GM23338 (cell line): Measurements from ENCODE around the gene ZFYVE16. TPM values are rescaled to one million over a fixed set of nuclear protein-coding genes. Genes with fewer than 3 reads are reported as not detected.

Source experiments
- ATAC-seq: fragments of 200-7000 bp; cut with Tn5 transposase; 3 replicates; pipeline ENCODE4 v1.9.1; 2020
- DNase-seq: peaks from one replicate; pipeline ENCODE4 v3.0.0-alpha.2; 2015; ENCODE audit warnings: low spot score
- H2AFZ ChIP-seq: fragments of 200-600 bp; sonication (generic); 2 replicates; pipeline ENCODE4 v1.8.0; 2016; ENCODE audit warnings: antibody characterized with exemption, mild to moderate bottlenecking, moderate library complexity
- H3F3A ChIP-seq: fragments of 200-600 bp; sonication (generic); replicated peaks from 2 replicates; pipeline ENCODE4 v1.8.0; 2017; ENCODE audit warnings: antibody characterized with exemption, mixed run types, low read depth
- H3K27ac ChIP-seq: fragments of 200-600 bp; sonication (generic); 2 replicates; pipeline ENCODE4 v1.6.1; 2016; ENCODE audit warnings: low read depth
- H3K27me3 ChIP-seq: fragments of 200-600 bp; sonication (generic); 2 replicates; pipeline ENCODE4 v1.8.0; 2016; ENCODE audit warnings: mild to moderate bottlenecking, mixed run types, moderate library complexity; ENCODE audit not compliant: insufficient read depth
- H3K36me3 ChIP-seq: fragments of 200-600 bp; sonication (generic); 2 replicates; pipeline ENCODE4 v1.8.0; 2016; ENCODE audit warnings: mild to moderate bottlenecking; ENCODE audit not compliant: insufficient read depth
- H3K4me1 ChIP-seq: fragments of 200-600 bp; sonication (generic); 2 replicates; pipeline ENCODE4 v1.8.0; 2016; ENCODE audit warnings: mild to moderate bottlenecking, moderate library complexity; ENCODE audit not compliant: insufficient read depth
- H3K4me2 ChIP-seq: fragments of 200-600 bp; sonication (generic); 2 replicates; pipeline ENCODE4 v1.7.1; 2017; ENCODE audit warnings: mixed run types
- H3K4me3 ChIP-seq: fragments of 200-600 bp; sonication (generic); 2 replicates; pipeline ENCODE4 v1.6.1; 2016; ENCODE audit warnings: mixed run types
- H3K79me2 ChIP-seq: fragments of 200-600 bp; sonication (generic); replicated peaks from 2 replicates; pipeline ENCODE4 v1.8.0; 2017; ENCODE audit warnings: mild to moderate bottlenecking; ENCODE audit not compliant: insufficient read depth
- H3K9me2 ChIP-seq: fragments of 200-600 bp; sonication (generic); 2 replicates; pipeline ENCODE4 v1.8.0; 2017; ENCODE audit not compliant: insufficient read depth
- H4K20me1 ChIP-seq: fragments of 200-600 bp; sonication (generic); replicated peaks from 2 replicates; pipeline ENCODE4 v1.8.0; 2017; ENCODE audit warnings: mild to moderate bottlenecking; ENCODE audit not compliant: insufficient read depth
- H3K27ac Mint-ChIP-seq: 2 replicates; pipeline ENCODE4 v1.8.0; 2020; ENCODE audit warnings: inconsistent platforms, mild to moderate bottlenecking, moderate library complexity, mixed read lengths
- H3K27me3 Mint-ChIP-seq: 3 replicates; pipeline ENCODE4 v1.8.0; 2022; ENCODE audit warnings: low read depth, mild to moderate bottlenecking, moderate library complexity, mixed read lengths, inconsistent platforms; ENCODE audit not compliant: insufficient read depth, poor library complexity
- H3K36me3 Mint-ChIP-seq: 3 replicates; pipeline ENCODE4 v1.8.0; 2021; ENCODE audit warnings: low read depth, mild to moderate bottlenecking, inconsistent platforms, moderate library complexity, mixed read lengths
- H3K4me1 Mint-ChIP-seq: 3 replicates; pipeline ENCODE4 v1.8.0; 2020; ENCODE audit warnings: mild to moderate bottlenecking, inconsistent platforms, mixed read lengths
- H3K4me3 Mint-ChIP-seq: 3 replicates; pipeline ENCODE4 v1.8.0; 2021; ENCODE audit warnings: moderate library complexity, mild to moderate bottlenecking, inconsistent platforms, mixed read lengths
- H3K9me3 Mint-ChIP-seq: 3 replicates; pipeline ENCODE4 v1.8.0; 2020; ENCODE audit warnings: moderate library complexity, mild to moderate bottlenecking, inconsistent platforms, mixed read lengths
- CTCF ChIP-seq, 2 experiments: fragments of 200-600 bp in 1 of 2; sonication (generic) in 1 of 2; conservative IDR thresholded peaks; 2 replicates each; pipeline versions ENCODE4 v1.5.1 to v1.6.1; 2016 to 2017; ENCODE audit warnings: antibody characterized with exemption in 2 of 2, low read depth in 2 of 2, mild to moderate bottlenecking in 2 of 2, moderate library complexity in 1 of 2
- ETS1 ChIP-seq: IDR thresholded peaks from 2 replicates; pipeline ENCODE4 v1.6.1; 2016; ENCODE audit warnings: antibody characterized with exemption
- EZH2 ChIP-seq: fragments of 200-600 bp; sonication (generic); IDR thresholded peaks from one replicate; pipeline ENCODE4 v1.8.0; 2017; ENCODE audit warnings: antibody characterized with exemption, mild to moderate bottlenecking, low read depth; ENCODE audit not compliant: unreplicated experiment
- EZH2phosphoT487 ChIP-seq: fragments of 200-600 bp; sonication (generic); IDR thresholded peaks from one replicate; pipeline ENCODE4 v1.8.1; 2018; ENCODE audit warnings: antibody characterized with exemption; ENCODE audit not compliant: unreplicated experiment
- JUNB ChIP-seq: IDR thresholded peaks from one replicate; pipeline ENCODE4 v1.6.1; 2016; ENCODE audit warnings: antibody characterized with exemption; ENCODE audit not compliant: unreplicated experiment
- POLR2AphosphoS5 ChIP-seq: IDR thresholded peaks from 2 replicates; pipeline ENCODE4 v1.6.1; 2016; ENCODE audit warnings: antibody characterized with exemption, low read depth
- REST ChIP-seq: IDR thresholded peaks from one replicate; pipeline ENCODE4 v1.6.1; 2018; ENCODE audit warnings: antibody characterized with exemption; ENCODE audit not compliant: unreplicated experiment
- STAT1 ChIP-seq: IDR thresholded peaks from one replicate; pipeline ENCODE4 v1.6.1; 2016; ENCODE audit warnings: antibody characterized with exemption; ENCODE audit not compliant: unreplicated experiment
- ZNF114 ChIP-seq: fragments of 250-450 bp; sonication (Bioruptor Pico); IDR thresholded peaks from 2 replicates; pipeline ENCODE4 v1.5.0; 2020; ENCODE audit warnings: mild to moderate bottlenecking, moderate library complexity
- ZNF331 ChIP-seq: fragments of 250-450 bp; sonication (Bioruptor Pico); IDR thresholded peaks from 2 replicates; pipeline ENCODE4 v1.5.0; 2020; ENCODE audit warnings: low read depth, mild to moderate bottlenecking, moderate library complexity
- polyA plus RNA-seq: library from polyadenylated mRNA; unstranded; fragments of >200 nt; fragmentation: Nextera tagmentation; extraction: Ambion mirVana; gene quantifications from 2 replicates; pipeline ENCODE4 v1.2.1, GENCODE V29; 2016
- total RNA-seq: library from RNA; depleted of rRNA; stranded (reverse); fragments of >200 nt; shearing (Covaris generic); gene quantifications from 2 replicates; pipeline ENCODE4 v1.2.3, GENCODE V29; 2014

Gene ZFYVE16
- total and polyA plus RNA-seq, 2 experiments from 2014 or later: 24.2 to 26.6 TPM

GRCh38 chr5:80474929-80475328 is 67.1 kb downstream of the ZFYVE16 start:
- Histone ChIP-seq H3K4me2 (no peak overlapping the region), H3K27ac (no peak overlapping the region), H3K9me2 (no peaks in the 10 kb centered on the region), H2AFZ (no peak overlapping the region), H3K79me2 (no peaks in the 10 kb centered on the region), H3F3A (no peaks in the 10 kb centered on the region), H3K4me3 (no peak overlapping the region), H4K20me1 (no peaks in the 10 kb centered on the region), H3K4me1 (peaks cover 5% of the 10 kb centered on the region; the same call in 1 of the 2 replicates), H3K36me3 (no peaks in the 10 kb centered on the region), H3K27me3 (no peaks in the 10 kb centered on the region)
- Mint-ChIP-seq H3K36me3 (peaks cover 34% of the 10 kb centered on the region), H3K27me3 (peaks cover 3% of the 10 kb centered on the region), H3K4me1 (peaks cover 8% of the 10 kb centered on the region; the same call in 2 of the 3 replicates), H3K9me3 (peaks cover 18% of the 10 kb centered on the region), H3K4me3 (no peak overlapping the region), H3K27ac (no peak overlapping the region)
- ATAC-seq (no peak), DNase-seq (no peak)
- no peak for TF ChIP-seq REST

- peaks cover 49% of the 10 kb centered on the region for H3K36me3 Mint-ChIP-seq
- no peaks in the 10 kb centered on the region for H3K27me3 Mint-ChIP-seq
- Histone ChIP-seq H3K4me1 (peaks cover 5% of the 10 kb centered on the region; the same call in 1 of the 2 replicates), H3K27ac (peak overlapping the region; percentile 29; the same call in 1 of the 2 replicates), H3K79me2 (no peaks in the 10 kb centered on the region), H2AFZ (no peak overlapping the region), H4K20me1 (no peaks in the 10 kb centered on the region), H3K27me3 (no peaks in the 10 kb centered on the region), H3K9me2 (no peaks in the 10 kb centered on the region), H3K4me3 (no peak overlapping the region), H3K4me2 (peak overlapping the region; percentile 16; the same call in 1 of the 2 replicates), H3F3A (no peaks in the 10 kb centered on the region), H3K36me3 (no peaks in the 10 kb centered on the region)
- peak overlapping the region; percentile 64; the same call in 1 of the 2 replicates for H3K27ac Mint-ChIP-seq
- H3K9me3 Mint-ChIP-seq: peaks cover 31% of the 10 kb centered on the region
- peak; percentile 25; the same call in 2 of the 3 replicates for ATAC-seq
- H3K4me1 Mint-ChIP-seq: peaks cover 17% of the 10 kb centered on the region
- peak; percentile 52 for DNase-seq
- no peak overlapping the region for H3K4me3 Mint-ChIP-seq
- no peak for TF ChIP-seq POLR2AphosphoS5
- no peak for TF ChIP-seq STAT1
- no peak for TF ChIP-seq REST
- TF ChIP-seq ZNF331 (CRISPR knock-in tag): no peak
- TF ChIP-seq EZH2phosphoT487: no peak
- no peak for TF ChIP-seq EZH2
- TF ChIP-seq JUNB: no peak
- no peak for TF ChIP-seq ETS1
- TF ChIP-seq ZNF114 (CRISPR knock-in tag): no peak
- no peak for TF ChIP-seq CTCF (conservative IDR thresholded peaks at IDR 0.05; ENCODE audit: low read depth in 2 of 2)
Measured at GRCh38 chr5:80479713-80480112, 71.8 kb downstream of the ZFYVE16 start.
